GM12878 (cell line): Measurements from ENCODE around the gene PROSER3. TPM values are rescaled to one million over a fixed set of nuclear protein-coding genes. Genes with fewer than 3 reads are reported as not detected.

Experiments
- ATAC-seq: fragments of 200-7000 bp; cut with Tn5 transposase; 3 replicates; pipeline ENCODE4 v1.9.1; 2020; ENCODE audit warnings: mild to moderate bottlenecking, moderate library complexity
- BruUV-seq: library from RNA; stranded (reverse); fragments of 400-500 nt; replicated peaks from 2 replicates; lab custom pipeline; 2021; lab: Mats Ljungman, UMichigan
- CTCF ChIA-PET: fragments of 300-600 bp; sonication (Branson Sonifier 250); formaldehyde crosslinking; extraction: SDS; loops from one replicate; lab custom pipeline; 2021; ENCODE audit warnings: inconsistent platforms; lab: Yijun Ruan, JAX
- POLR2A ChIA-PET: fragments of 350-600 bp; formaldehyde crosslinking; extraction: SDS; loops from one replicate; lab custom pipeline; 2021; ENCODE audit warnings: inconsistent platforms; lab: Charles Lee
- RAD21 ChIA-PET: fragments of 300-600 bp; sonication (Branson Sonifier 250); formaldehyde crosslinking; loops from one replicate; lab custom pipeline; 2023; ENCODE audit warnings: antibody characterized with exemption; ENCODE audit not compliant: unreplicated experiment; lab: Charles Lee
- SMC1A ChIA-PET: fragments of 300-600 bp; sonication (Branson Sonifier 250); formaldehyde crosslinking; loops from one replicate; lab custom pipeline; 2023; ENCODE audit not compliant: unreplicated experiment, uncharacterized antibody; lab: Charles Lee
- DNase-seq: peaks from one replicate; pipeline ENCODE4 v3.0.0-alpha.2; 2011; ENCODE audit warnings: low read depth, low spot score
- FAIRE-seq: peaks from 3 replicates; lab custom pipeline; 2011; peaks lifted over from hg19 to GRCh38; lab: Jason Lieb, UNC
- H2AFZ ChIP-seq: 2 replicates; pipeline ENCODE4 v1.6.0; 2011; ENCODE audit warnings: low read depth, low read length, control low read depth; ENCODE audit not compliant: control insufficient read depth
- H3K27ac ChIP-seq: 2 replicates; pipeline ENCODE4 v1.5.1; 2011; ENCODE audit warnings: control low read depth; ENCODE audit not compliant: control insufficient read depth, insufficient read depth
- H3K27me3 ChIP-seq, 2 experiments: replicated peaks in 1 of 2; 2 replicates each; pipeline versions ENCODE4 v1.6.0 to v1.6.1; 2011; ENCODE audit warnings: low read length in 1 of 2; ENCODE audit not compliant: control insufficient read depth in 2 of 2, insufficient read depth in 2 of 2
- H3K36me3 ChIP-seq, 2 experiments: 2 replicates each; pipeline ENCODE4 v1.5.1; 2011; ENCODE audit warnings: low read length in 1 of 2; ENCODE audit not compliant: control insufficient read depth in 2 of 2, insufficient read depth in 2 of 2
- H3K4me1 ChIP-seq: 2 replicates; pipeline ENCODE4 v1.6.1; 2011; ENCODE audit warnings: mild to moderate bottlenecking, low read length, moderate library complexity, mixed read lengths; ENCODE audit not compliant: control insufficient read depth, insufficient read depth
- H3K4me2 ChIP-seq: 2 replicates; pipeline ENCODE4 v1.6.0; 2011; ENCODE audit warnings: control low read depth; ENCODE audit not compliant: control insufficient read depth, insufficient read depth
- H3K4me3 ChIP-seq: fragments of 200-600 bp; sonication (generic); 2 replicates; pipeline ENCODE4 v1.5.1; 2016
- H3K79me2 ChIP-seq: 2 replicates; pipeline ENCODE4 v1.6.0; 2011; ENCODE audit warnings: low read length; ENCODE audit not compliant: control insufficient read depth, insufficient read depth
- H3K9ac ChIP-seq: 2 replicates; pipeline ENCODE4 v1.8.0; 2011; ENCODE audit warnings: low read length, control low read depth, mixed read lengths; ENCODE audit not compliant: control insufficient read depth, insufficient read depth
- H3K9me3 ChIP-seq: replicated peaks from 3 replicates; pipeline ENCODE4 v1.5.1; 2011; ENCODE audit warnings: mild to moderate bottlenecking, low read length; ENCODE audit not compliant: control insufficient read depth, insufficient read depth
- H4K20me1 ChIP-seq: 2 replicates; pipeline ENCODE4 v1.6.0; 2011; ENCODE audit not compliant: control insufficient read depth, insufficient read depth
- ASH2L ChIP-seq: fragments of 300-600, 200-600 bp; sonication (generic); IDR thresholded peaks from 2 replicates; pipeline ENCODE4 v1.6.1; 2017; ENCODE audit warnings: low read depth, mild to moderate bottlenecking, borderline replicate concordance
- BHLHE40 ChIP-seq, 2 experiments: fragments of 450-650 bp in 1 of 2; IDR thresholded peaks; 2 replicates each; pipeline ENCODE4 v1.6.1; 2011 to 2017; ENCODE audit warnings: low read depth in 2 of 2, borderline replicate concordance in 1 of 2, improper control_type of control experiment in 1 of 2, low read length in 1 of 2, mild to moderate bottlenecking in 1 of 2
- BMI1 ChIP-seq: fragments of 450-650 bp; IDR thresholded peaks from 2 replicates; pipeline ENCODE4 v1.6.1; 2016; ENCODE audit warnings: mild to moderate bottlenecking, moderate library complexity, borderline replicate concordance
- E4F1 ChIP-seq: fragments of 450-650 bp; IDR thresholded peaks from 2 replicates; pipeline ENCODE4 v1.6.1; 2018; ENCODE audit warnings: borderline replicate concordance, mild to moderate bottlenecking; ENCODE audit not compliant: partially characterized antibody
- ETV6 ChIP-seq, 2 experiments: fragments of 450-650 bp in 1 of 2; IDR thresholded peaks in 1 of 2; conservative IDR thresholded peaks in 1 of 2; 2 replicates each; pipeline ENCODE4 v1.6.1; 2014; ENCODE audit warnings: antibody characterized with exemption in 1 of 2, borderline replicate concordance in 1 of 2, low read depth in 1 of 2, mild to moderate bottlenecking in 1 of 2, moderate library complexity in 1 of 2
- LARP7 ChIP-seq: fragments of 450-650 bp; IDR thresholded peaks from 2 replicates; pipeline ENCODE4 v1.6.1; 2017; ENCODE audit warnings: mild to moderate bottlenecking
- POLR2A ChIP-seq: IDR thresholded peaks from 2 replicates; pipeline ENCODE4 v1.6.1; 2011; ENCODE audit warnings: low read depth, mild to moderate bottlenecking, low read length
- TAF1 ChIP-seq: IDR thresholded peaks from 2 replicates; pipeline ENCODE4 v1.6.1; 2011; ENCODE audit warnings: mild to moderate bottlenecking, low read depth, low read length, borderline replicate concordance
- TBL1XR1 ChIP-seq: IDR thresholded peaks from 2 replicates; pipeline ENCODE4 v1.6.1; 2012; ENCODE audit warnings: low read depth, low read length, improper control_type of control experiment
- WGBS: methylation state at CpG from one replicate; pipeline ENCODE4 v1.1.6; 2016; ENCODE audit warnings: low lambda C conversion rate; ENCODE audit not compliant: insufficient replicate concordance, insufficient coverage; ENCODE audit errors: missing lambda C conversion rate; 5-methylcytosine and 5-hydroxymethylcytosine counted together
- in situ Hi-C: fragments of 300-500 bp; cut with MboI; formaldehyde crosslinking; loops from 9 replicates; pipeline ENCODE4 v1.14.3; 2018; ENCODE audit warnings: mixed read lengths
- intact Hi-C: fragments of 100-400 bp; cut with micrococcal nuclease; formaldehyde crosslinking; loops from one replicate; pipeline ENCODE4 v1.14.2; 2022; ENCODE audit not compliant: unreplicated experiment
- polyA plus RNA-seq, 11 experiments: library from polyadenylated mRNA; depleted of rRNA in 4 of 11; unstranded in 6 of 11; stranded (reverse) in 5 of 11; fragments of >200 nt; fragmentation: Nextera tagmentation in 4 of 11; fragmentation: Illumina TruSeq in 1 of 11; extraction: Ambion mirVana in 4 of 11; extraction: Trizol in 1 of 11; gene quantifications; 1 replicate in 1 of 11; 2 replicates in 10 of 11; pipeline versions ENCODE4 v1.2.1 to v1.2.3, GENCODE V29; 2011 to 2016; ENCODE audit warnings: inconsistent platforms in 2 of 11, missing spikeins in 2 of 11, low read depth in 1 of 11
- total RNA-seq, 4 experiments: library from RNA; depleted of rRNA in 3 of 4; stranded (reverse); fragments of >200 nt in 3 of 4; fragmentation: Illumina TruSeq in 1 of 4; extraction: Trizol in 1 of 4; gene quantifications; 2 replicates each; pipeline versions ENCODE4 v1.2.1 to v1.2.3, GENCODE V29; 2013 to 2021

PROSER3 gene
- total and polyA plus RNA-seq, 10 of the 15 experiments (the other 5 are each of a cell fraction or from before 2014, with no cell fraction given), result 0.85 to 25.1 (median 9.6) TPM

- DNase-seq, result no peak
- in situ Hi-C loops, result no loop called here
- intact Hi-C loops, result no loop called here
- H3K4me3 ChIP-seq, result no peak overlapping the region
- no peak overlapping the region for H2AFZ ChIP-seq
- H3K9ac ChIP-seq, result no peak overlapping the region
- no peaks in the 10 kb centered on the region for H3K27me3 ChIP-seq
- no peaks in the 10 kb centered on the region; the same call in 1 of the 2 replicates for H4K20me1 ChIP-seq
- no peak overlapping the region for H3K4me2 ChIP-seq
- SMC1A ChIA-PET, result no interaction called here
- TF ChIP-seq ASH2L, result no peak
- peak; percentile 22; the same call in 1 of the 2 replicates for TF ChIP-seq POLR2A
- TF ChIP-seq, all 136 proteins: peak for 1
- no TSS peak for BruUV-seq
- FAIRE-seq (no peak), ATAC-seq (no peak)
- POLR2A ChIA-PET, result interaction anchor here (0.9 to 1.0 kb wide), 2 partner anchors 10 to 12 kb away, joined by 3 to 4 read pairs; no protein-coding TSS in a partner anchor
- H3K79me2 ChIP-seq, result no peaks in the 10 kb centered on the region
- CTCF ChIA-PET, result interaction anchor here (1.5 kb wide), 1 partner anchor 12 kb away, joined by 3 read pairs; no protein-coding TSS in a partner anchor
- no peak overlapping the region for H3K27ac ChIP-seq
- H3K4me1 ChIP-seq, result no peaks in the 10 kb centered on the region
- no peaks in the 10 kb centered on the region for H3K9me3 ChIP-seq
- H3K36me3 ChIP-seq, result peaks cover 33 to 53% of the 10 kb centered on the region in 2 experiments
- WGBS, result 98% methylated on average over 19 of the region's 19 CpGs
- RAD21 ChIA-PET, result no interaction called here
Observed at GRCh38 chr19:35727956-35728706, 29.8 kb upstream of the PROSER3 start.

GRCh38 chr19:35729021-35729420 lies 29.0 kb upstream of the PROSER3 start:
- SMC1A ChIA-PET, result no interaction called here
- FAIRE-seq (no peak), ATAC-seq (no peak), DNase-seq (no peak)
- Histone ChIP-seq H3K9me3 (no peaks in the 10 kb centered on the region), H3K4me2 (no peak overlapping the region), H3K79me2 (no peaks in the 10 kb centered on the region), H4K20me1 (no peaks in the 10 kb centered on the region; the same call in 1 of the 2 replicates), H3K9ac (no peak overlapping the region), H3K4me3 (no peak overlapping the region), H3K36me3 (peaks cover 26 to 52% of the 10 kb centered on the region in 2 experiments), H3K27me3 (no peaks in the 10 kb centered on the region), H3K27ac (no peak overlapping the region), H2AFZ (no peak overlapping the region), H3K4me1 (no peaks in the 10 kb centered on the region)
- intact Hi-C loops, result no loop called here
- POLR2A ChIA-PET, result no interaction called here
- RAD21 ChIA-PET, result no interaction called here
- no TSS peak for BruUV-seq
- TF ChIP-seq TAF1 (no peak), BMI1 (no peak), LARP7 (no peak), ETV6 (conservative IDR thresholded peaks at IDR 0.05 in 1 of 2, IDR thresholded peaks at IDR 0.05 in 1 of 2; ENCODE audit: borderline replicate concordance in 1 of 2, low read depth in 1 of 2) (no peak), BHLHE40 (IDR thresholded peaks at IDR 0.05; ENCODE audit: borderline replicate concordance in 1 of 2, low read depth in 2 of 2, low read length in 1 of 2) (no peak), E4F1 (no peak), TBL1XR1 (no peak)
- CTCF ChIA-PET, result interaction anchor here (1.5 kb wide), 1 partner anchor 11 kb away, joined by 3 read pairs; no protein-coding TSS in a partner anchor
- in situ Hi-C loops, result no loop called here
- 96% methylated on average over 18 of the region's 18 CpGs for WGBS
